HPDE6-E6E7 (cell line): ENCODE measurements around the gene MFSD11.
A peak's percentile ranks its signal among the peaks of the same experiment; 100 is the strongest.
"Not testable (repeated sequence)": the region's sequence is repeated elsewhere in the genome, so short reads cannot be mapped to it uniquely, and the experiment has no call there.

Experiments used
- DNase-seq: peaks from one replicate; pipeline ENCODE4 v3.0.0; 2011; ENCODE audit warnings: missing footprints; ENCODE audit errors: extremely low spot score

The MFSD11 gene

DNA sequence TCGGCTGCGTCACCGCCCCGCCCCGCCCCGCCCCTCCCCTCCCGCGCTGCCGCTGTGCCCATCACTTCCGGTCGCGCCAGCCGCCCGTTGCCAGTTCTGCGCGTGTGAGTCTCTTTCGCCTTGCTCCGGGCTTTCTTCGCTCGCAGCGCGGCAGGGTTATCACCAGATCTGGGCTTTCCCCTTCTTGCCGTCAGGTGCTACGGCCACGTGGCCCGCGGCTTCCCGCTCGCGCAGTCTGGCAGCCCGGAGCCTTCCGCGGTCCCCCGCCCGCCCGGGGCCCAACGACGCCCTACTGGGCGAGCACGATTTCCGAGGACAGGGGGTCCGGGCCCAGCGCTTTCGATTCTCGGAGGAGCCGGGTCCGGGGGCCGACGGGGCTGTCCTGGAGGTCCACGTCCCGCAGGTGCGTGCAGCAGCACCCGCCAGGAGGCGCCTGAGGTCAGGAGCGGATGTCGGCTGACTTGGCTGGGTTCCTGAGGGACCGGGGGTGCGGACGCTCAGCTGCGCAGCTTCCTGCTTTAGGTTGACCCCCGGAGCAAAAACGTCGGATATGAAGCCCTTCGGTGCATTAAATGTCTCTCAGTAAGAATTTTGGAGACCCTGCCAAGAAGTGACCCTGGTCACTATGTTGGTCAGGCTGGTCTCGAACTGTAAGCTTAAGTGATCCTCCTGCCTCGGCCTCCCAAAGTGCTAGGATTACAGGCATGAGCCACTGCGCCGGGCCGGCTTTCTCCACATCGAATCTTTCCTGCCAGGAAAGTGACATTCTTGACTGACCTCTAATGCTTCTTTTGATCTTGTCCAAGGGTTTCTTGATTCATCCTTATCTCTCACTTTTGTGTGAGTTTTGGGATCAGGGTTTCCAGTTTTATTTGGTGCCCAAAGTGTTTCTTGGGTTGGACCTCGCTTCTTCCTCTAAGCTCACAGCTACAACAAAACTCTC is 10.9 kb upstream of the MFSD11 start, which contains the start of gene METTL23:
TSS of gene METTL23 (plus strand) at position 64 of the 943 bp plus-strand sequence. CDS start 2,872 bp downstream, outside the sequence.
- peak; percentile 73 for DNase-seq

DNA sequence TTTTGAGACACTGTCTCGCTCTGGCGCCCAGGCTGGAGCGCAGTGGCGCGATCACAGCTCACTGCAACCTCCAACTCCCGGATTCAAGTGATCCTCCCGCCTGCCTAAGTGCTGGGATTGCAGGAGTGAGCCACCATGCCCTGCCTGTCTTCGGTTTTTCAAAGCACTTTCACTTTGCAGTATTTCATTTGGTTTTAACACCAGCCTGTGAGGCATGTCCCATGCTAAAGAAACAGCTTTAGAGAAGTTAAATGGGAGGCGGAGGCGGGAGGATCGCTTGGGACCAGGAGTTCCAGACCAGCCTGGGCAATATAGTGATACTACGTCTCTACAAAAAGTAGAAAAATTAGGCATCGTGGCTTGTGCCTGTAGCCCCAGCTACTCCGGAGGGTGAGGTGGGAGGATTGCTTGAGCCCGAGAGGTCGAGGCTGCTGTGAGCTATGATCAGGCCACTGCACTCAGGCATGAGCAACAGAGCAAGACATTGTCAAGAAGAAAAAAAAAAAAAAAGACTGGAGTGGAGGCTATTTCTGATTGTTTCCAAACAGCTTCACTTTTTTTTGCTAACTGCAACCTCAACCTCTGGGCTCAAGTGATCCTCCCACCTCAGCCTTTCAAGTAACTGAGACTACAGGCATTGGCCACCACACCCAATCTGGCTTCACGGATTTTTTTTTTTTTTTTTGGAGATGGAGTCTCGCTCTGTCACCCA is 10.0 kb upstream of the MFSD11 start:
- DNase-seq, result no peak

DNA sequence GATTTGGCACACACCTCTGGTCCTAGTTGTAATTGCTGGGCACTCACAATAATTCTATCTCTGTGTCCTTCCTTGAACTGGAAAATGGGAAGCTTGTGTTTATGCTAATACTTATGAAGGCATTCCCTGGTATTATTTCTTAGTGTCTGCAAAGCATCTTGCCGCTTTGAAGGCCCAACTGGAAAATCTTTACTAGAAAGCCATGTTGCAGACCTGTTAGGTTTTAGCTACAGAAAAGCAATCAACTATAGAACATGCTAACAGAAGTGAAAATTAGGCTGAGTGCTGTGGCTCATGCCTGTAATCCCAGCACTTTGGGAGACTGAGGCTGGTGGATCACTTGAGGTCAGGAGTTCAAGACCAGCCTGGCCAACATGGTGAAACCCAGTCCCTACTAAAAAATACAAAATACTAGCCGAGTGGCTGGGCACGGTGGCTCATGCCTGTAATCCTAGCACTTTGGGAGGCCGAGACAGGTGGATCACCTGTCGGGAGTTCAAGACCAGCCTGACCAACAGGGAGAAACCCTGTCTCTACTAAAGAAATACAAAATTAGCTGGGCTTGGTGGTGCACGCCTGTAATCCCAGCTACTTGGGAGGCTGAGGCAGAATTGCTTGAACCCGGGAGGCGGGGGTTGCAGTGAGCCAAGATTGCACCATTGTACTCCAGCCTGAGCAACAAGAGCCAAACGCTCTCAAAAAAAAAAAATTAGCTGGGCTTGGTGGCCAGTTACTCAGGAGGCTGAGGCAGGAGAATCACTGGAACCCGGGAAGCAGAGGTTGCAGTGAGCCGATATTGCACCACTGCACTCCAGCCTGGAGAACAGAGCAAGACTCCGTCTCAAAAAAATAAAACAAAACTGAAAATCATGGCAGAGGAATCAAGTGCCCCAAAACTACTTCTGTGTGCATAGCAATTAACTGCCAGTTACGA is 5.9 kb upstream of the MFSD11 start:
- DNase-seq, result not testable (repeated sequence)

DNA sequence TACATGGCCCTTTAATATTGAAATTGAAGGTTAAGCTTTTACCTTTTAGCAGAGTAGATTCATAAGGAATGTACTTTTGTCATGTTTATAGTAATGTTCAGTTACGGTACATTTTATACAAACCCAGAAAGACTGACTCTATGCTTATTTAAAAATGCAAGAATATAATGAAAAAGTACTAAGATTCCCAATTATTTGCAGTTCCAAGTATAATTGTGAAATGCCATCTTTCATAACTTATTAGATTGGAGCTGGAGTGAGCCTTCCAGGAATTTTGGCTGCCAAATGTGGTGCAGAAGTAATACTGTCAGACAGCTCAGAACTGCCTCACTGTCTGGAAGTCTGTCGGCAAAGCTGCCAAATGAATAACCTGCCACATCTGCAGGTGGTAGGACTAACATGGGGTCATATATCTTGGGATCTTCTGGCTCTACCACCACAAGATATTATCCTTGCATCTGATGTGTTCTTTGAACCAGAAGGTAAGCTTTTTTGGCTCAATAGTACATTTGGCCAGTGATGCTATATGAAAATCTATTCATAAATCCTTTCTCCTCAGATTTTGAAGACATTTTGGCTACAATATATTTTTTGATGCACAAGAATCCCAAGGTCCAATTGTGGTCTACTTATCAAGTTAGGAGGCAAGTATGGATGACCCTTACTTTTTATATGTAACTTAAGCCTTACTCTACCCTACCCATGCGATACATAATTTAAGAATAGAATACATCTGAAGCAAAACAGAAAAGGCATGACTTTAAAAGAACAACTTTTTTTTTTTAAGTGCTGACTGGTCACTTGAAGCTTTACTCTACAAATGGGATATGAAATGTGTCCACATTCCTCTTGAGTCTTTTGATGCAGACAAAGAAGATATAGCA is 4.9 kb upstream of the MFSD11 start:
- DNase-seq, result no peak

DNA sequence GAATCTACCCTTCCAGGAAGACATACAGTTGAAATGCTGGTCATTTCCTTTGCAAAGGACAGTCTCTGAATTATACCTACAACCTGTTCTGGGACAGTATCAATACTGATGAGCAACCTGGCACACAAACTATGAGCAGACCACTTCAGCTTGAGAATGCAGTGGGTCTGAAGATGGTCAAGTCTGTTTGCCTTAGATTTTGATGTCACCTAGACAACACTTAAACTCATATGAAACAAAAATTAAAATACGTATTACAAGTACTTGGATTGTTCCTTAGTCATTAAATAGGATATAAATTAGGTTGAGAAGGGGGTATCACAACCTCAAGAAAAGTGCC is 4.3 kb upstream of the MFSD11 start:
- DNase-seq, result no peak

DNA sequence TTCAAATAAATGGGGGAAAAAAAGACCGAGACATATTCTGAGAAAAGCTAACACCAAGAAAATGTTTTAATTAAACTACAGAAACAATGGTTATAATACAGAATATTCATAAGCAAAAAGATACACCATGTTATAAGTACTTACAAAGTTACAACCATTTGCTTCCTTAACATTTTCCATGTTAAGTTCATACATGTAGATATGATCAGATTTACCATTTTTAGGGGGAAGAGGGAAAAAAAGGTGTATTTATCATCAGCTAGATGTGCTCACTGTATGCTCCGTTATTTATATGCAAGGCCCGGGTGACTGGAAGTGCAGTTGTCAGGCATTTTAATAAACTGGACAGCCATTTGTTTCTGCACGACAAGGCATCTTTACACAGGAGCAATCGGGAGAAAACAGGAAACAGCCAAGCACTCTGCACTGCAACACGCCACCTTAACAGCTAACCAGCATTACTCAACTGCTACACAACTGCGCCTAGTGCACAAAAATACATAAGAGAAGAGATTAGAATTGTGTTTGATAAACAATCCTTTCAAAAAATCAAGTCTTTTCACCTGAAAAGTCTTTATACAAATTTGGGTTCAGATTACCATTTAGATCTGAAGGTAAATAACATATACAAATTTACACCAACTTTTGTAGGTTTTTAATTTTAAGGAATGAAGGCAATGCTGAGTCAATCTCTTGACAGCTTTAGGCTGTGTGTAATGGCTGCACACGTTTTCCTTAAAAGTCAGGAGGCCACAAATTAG is 3.7 kb upstream of the MFSD11 start:
- no peak for DNase-seq

DNA sequence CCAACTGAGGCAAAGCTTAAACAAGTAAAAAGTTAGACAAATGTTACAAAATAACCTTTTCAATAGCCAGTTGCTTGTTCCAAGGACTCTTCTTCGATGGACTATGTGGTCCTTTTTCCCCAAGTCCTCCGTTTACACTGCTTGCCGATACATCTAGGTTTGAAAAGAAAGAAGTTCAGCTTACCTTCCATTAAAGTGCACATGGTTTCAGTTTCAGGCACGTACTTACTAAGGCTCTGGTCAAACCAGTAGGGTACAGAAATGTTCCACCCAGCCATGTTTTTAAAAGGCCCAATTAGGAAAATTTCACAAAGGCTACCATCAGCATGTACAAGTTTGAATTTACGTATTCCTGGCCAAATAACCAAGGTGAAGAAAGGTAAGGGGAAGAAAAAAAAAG is 2.9 kb upstream of the MFSD11 start:
- no peak for DNase-seq

DNA sequence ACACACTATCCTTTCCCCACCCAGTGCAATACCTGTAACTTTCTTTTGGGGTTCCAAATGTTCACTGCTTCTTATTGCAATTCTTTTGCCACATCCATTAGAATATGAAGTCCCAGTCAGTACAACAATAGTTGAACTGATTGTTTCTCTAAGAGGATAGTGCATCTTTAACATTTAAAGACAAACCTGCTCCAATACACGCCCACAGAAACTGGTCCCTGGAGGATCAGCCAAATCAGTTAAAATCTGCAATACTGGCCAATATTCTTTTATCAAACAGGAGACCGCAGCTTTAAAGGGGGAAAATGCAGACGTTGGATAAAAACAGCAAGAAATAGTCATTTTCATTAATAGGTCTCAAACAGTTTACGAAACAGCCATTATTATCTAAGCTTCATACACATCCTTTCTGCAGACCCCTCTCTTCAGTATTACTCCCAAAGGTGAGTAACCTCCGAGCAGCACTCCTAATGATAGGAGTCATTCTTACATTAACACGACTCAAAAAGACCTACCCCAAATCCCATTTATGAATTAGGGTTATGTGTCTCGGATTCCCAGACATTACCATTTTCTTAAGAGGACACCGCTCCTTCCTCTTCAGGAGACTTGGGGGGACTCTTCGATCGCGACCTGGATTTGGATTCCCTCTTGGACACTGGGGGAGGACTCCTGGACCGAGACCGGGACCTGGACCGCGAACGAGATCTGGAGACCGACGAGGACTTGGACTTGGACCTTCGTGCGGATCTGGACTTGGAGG is 2.2 kb upstream of the MFSD11 start:
- no peak for DNase-seq

DNA sequence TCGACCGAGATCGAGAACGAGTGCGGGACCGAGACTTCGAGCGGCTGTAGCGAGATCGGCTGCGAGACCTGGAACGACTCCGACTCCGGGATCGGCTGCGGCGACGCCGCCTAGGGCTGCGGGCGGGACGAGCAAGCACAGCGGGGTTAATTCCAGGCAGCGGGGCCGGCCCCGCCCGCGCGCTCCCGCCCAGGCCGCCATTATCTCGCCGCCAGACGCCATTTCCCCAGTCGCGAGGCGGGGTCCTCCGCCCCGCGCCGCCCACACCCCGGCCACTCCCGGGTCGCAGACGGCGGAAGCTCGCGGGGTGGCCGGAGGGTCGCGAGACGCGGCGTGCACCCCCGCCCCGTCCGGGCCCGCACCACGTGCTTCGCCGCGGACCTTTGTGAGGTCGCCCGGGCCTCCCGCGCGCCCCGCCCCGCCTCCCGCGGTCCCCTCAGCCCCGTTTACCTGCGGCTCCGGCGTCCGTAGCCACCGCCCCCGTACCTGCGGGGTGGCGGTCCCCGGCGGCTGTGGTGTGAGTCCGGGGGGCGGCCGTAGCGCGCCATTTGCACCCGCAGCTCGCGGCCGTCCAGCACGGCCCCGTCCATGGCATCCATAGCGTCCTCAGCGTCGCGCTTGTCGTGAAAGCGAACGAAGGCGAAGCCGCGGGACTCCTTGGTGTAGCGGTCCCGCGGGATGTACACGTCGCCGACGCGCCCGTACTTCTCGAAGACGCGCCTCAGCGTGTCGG is 1.4 kb upstream of the MFSD11 start:
- no peak for DNase-seq

DNA sequence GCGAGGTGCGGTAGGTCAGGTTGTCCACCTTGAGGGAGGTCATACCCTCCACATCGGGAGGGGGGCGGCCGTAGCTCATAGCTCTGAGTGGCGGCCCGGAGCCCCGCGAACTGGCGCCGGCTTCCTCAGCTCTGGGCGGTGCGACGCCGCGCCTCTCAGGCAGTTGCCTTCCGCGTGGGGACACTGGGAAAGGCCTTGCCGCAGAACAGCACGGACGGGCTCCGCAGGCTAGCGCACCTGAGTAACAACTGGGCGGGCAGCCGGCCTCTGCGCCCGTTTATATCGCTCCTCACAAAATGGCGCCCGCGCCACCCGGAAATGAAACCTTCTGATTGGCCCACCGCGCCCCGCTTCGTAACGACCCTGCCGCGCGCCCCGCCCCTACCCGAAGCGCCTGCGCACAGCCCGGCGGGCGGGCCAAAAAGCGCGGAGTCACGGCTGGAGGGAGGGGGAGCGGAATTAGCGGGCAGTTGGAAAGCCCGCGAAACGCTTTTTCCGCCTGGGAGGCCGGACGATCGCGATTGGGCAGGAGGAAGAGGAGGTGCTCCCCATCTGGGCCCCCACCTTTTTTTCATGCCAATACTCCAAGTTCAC is 740 bp upstream of the MFSD11 start, which contains the start of gene SRSF2:
TSS of gene SRSF2 (minus strand) at position 250 of the 594 bp plus-strand sequence. CDS start at position 79, 171 bp downstream.
- DNase-seq, result peak; percentile 94

DNA sequence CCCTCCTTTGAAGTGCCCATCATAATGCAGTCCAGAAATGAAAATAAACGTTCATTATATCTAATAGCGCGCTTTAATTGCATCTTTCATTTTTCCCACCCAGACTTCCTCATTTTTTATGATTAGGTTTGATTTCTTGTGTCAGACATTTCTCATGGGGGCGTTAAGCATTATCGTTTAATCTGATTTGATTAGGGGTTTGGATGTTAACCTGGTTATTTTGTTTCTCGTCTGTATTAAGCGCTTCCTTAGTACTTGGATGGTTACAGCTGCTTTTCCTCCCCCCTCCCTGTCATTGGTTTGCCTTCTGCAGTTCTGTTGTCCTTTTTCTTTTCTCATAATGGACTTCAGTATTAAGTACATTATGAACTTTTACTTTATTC is 540 bp downstream of the MFSD11 start:
- no peak for DNase-seq

DNA sequence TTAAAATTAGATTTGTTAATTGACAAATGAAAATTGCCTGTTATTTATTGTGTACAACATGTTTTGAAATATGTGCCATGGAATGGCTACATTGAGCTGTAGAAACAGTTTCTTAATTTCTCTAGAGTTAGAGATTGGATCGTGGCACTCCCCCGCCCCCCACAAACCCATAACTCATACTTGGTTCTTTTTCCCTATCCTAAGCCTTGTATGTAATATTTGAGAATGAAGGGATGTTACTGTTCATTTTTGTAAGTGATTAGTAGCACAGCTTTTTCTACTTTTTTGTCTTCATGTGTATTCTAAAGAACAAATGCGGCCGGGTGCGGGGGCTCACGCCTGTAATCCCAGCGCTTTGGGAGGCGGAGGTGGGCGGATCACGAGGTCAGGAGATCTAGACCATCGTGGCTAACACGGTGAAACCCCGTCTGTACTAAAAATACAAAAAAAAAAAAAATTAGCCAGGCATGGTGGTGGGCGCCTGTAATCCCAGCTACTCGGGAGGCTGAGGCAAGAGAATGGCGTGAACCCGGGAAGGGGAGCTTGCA is 1.7 kb downstream of the MFSD11 start:
- DNase-seq, result not testable (repeated sequence)

DNA sequence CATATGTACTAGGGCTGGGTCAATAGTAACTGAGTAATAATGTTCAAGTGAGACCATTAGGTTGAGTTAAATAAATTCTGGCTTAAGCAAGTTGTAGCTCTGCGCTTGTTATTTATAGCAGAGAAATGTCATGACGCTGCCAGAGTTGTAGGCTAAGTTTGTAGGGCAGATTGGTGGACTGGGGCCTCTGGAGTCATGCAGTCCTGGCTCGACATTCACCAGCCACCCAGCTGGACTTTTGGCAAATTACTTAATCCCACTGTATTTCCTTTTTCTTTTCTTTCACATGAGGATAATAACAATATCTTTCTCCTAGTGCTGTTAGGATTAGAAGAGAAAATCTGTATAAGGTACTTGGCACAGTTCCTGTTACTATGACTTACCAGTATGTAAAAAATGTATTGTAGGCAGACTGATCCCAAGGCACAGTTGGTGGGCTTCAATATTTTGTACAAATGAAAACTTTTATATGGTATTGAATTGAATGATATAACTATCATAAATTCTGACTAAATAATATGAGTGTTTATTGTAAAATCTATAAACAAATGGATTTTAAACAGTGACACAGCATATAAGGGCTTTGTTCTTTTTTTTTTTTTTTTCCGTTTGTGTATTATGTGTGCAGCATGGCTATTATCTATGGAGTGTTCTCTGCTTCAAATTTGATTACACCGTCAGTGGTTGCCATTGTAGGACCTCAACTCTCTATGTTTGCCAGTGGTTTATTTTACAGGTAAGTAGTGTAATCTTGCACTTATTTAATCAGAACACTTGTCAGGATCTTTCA is 2.6 kb downstream of the MFSD11 start:
- DNase-seq, result no peak

DNA sequence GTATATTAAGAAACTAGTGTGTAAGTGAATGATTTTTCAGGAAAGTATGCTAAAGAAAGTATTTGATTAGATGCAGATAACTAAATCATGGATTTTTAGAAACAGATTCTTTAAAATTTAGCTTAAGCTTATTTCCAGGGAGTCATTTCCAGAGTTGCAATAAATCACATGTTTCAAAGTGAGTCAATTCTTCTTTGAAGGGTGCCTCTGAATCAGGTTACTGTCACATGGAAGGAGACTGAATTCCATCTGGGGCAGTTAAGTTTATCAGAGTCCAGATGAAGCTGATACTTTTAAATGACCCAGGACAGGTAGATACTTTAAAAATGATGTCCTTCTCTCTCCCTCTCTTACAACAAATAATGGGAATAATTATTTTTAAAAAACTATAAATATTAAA is 5.0 kb downstream of the MFSD11 start:
- no peak for DNase-seq

DNA sequence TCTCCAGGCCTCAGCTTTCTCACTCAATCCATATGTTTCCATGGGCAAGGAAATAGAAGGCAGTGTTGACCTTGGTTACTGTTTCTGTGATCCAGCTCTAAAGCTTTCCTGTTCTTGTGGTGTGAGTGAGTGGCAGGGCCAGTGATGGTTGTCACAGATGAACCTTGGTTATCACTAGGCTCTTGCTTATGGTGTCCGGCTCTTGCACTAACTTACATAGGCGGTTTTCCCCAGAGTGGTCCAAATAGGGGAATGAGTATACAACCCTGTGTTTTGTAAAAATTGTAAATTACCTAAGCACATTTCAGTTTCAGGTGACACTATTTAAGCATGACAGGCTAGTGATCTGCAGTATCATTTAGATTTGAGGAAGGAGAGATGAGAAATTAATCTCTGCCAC is 6.8 kb downstream of the MFSD11 start:
- no peak for DNase-seq

DNA sequence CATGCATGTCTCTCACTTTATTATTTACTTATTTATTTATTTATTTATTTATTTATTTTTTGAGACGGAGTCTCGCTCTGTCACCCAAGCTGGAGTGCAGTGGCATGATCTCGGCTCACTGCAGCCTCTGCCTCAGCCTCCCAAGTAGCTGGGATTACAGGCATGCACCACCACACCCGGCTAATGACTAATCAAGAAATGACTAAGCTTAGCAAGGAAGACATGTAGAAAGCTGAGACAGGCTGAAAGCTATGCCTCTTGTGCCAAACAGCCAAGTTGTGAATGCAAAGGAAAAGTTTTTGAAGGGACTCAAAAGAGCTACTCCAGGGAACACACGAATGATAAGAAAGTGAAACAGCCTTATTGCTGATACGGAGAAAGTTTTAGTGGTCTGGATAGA is 7.9 kb downstream of the MFSD11 start:
- not testable (repeated sequence) for DNase-seq
